HG03575 (cell line): ENCODE measurements around the gene ATP8B1.
"Not testable (repeated sequence)": the region's sequence is repeated elsewhere in the genome, so short reads cannot be mapped to it uniquely, and the experiment has no call there.

ENCODE experiments used
- ATAC-seq: cut with Tn5 transposase; IDR thresholded peaks from one replicate; pipeline ENCODE4 v1.9.1; 2021; ENCODE audit not compliant: unreplicated experiment, insufficient number of reproducible peaks, low FRiP score; ENCODE audit errors: extremely low read depth

ATP8B1 gene

GRCh38 chr18:57648414-57648813 is 154.7 kb downstream of the ATP8B1 start:
- no peak for ATAC-seq

- no peak for ATAC-seq
Measured at GRCh38 chr18:57644540-57644939, 158.6 kb downstream of the ATP8B1 start.

- ATAC-seq, result not testable (repeated sequence)
Measured at GRCh38 chr18:57643726-57644125, 159.4 kb downstream of the ATP8B1 start.

GRCh38 chr18:57642462-57642861 is 160.7 kb downstream of the ATP8B1 start:
- ATAC-seq, result not testable (repeated sequence)

- no peak for ATAC-seq
Measured at GRCh38 chr18:57640749-57641148, 162.4 kb downstream of the ATP8B1 start.

GRCh38 chr18:57640236-57640635 is 162.9 kb downstream of the ATP8B1 start:
- no peak for ATAC-seq

- no peak for ATAC-seq
Measured at GRCh38 chr18:57635003-57635822, 167.9 kb downstream of the ATP8B1 start.

GRCh38 chr18:57631697-57632096 is 171.4 kb downstream of the ATP8B1 start:
- ATAC-seq, result no peak

- no peak for ATAC-seq
Measured at GRCh38 chr18:57630754-57631595, 172.1 kb downstream of the ATP8B1 start.

GRCh38 chr18:57630002-57630753 is 172.9 kb downstream of the ATP8B1 start:
- ATAC-seq, result peak; percentile 67

GRCh38 chr18:57629422-57629821 is 173.7 kb downstream of the ATP8B1 start:
- ATAC-seq, result no peak

GRCh38 chr18:57627488-57627887 is 175.6 kb downstream of the ATP8B1 start:
- ATAC-seq, result no peak

- ATAC-seq, result no peak
Measured at GRCh38 chr18:57624988-57625387, 178.1 kb downstream of the ATP8B1 start.

- no peak for ATAC-seq
Measured at GRCh38 chr18:57621246-57621604, 181.9 kb downstream of the ATP8B1 start.

GRCh38 chr18:57619876-57620275 is 183.2 kb downstream of the ATP8B1 start:
- no peak for ATAC-seq

GRCh38 chr18:57618910-57619309 is 184.2 kb downstream of the ATP8B1 start:
- ATAC-seq, result no peak

GRCh38 chr18:57603871-57604270 is 199.2 kb downstream of the ATP8B1 start:
- no peak for ATAC-seq
